PFSK-1 (cell line): ENCODE measurements around the gene WFDC1.

ENCODE experiments used
- FOXP2 ChIP-seq: optimal IDR thresholded peaks from 2 replicates; pipeline ENCODE3; 2011; ENCODE audit warnings: borderline replicate concordance, control low read depth, inconsistent platforms; ENCODE audit not compliant: insufficient read depth; ENCODE audit errors: extremely low read length, extremely low read depth
- POLR2AphosphoS5 ChIP-seq: IDR thresholded peaks from 2 replicates; pipeline ENCODE4 v1.6.1; 2012; ENCODE audit warnings: low read depth, mild to moderate bottlenecking, control low read depth, low read length, moderate library complexity
- REST ChIP-seq, 2 experiments: IDR thresholded peaks; 2 replicates each; pipeline versions ENCODE4 v1.6.1 to v1.8.0; 2011 to 2012; ENCODE audit warnings: low read depth in 2 of 2, low read length in 2 of 2, control low read depth in 1 of 2, inconsistent platforms in 1 of 2, mild to moderate bottlenecking in 1 of 2, moderate library complexity in 1 of 2; ENCODE audit not compliant: insufficient read depth in 1 of 2
- SIN3A ChIP-seq: IDR thresholded peaks from 2 replicates; pipeline ENCODE4 v1.6.1; 2012; ENCODE audit warnings: mild to moderate bottlenecking, low read length, moderate library complexity, borderline replicate concordance; ENCODE audit not compliant: insufficient read depth
- TAF1 ChIP-seq: IDR thresholded peaks from 2 replicates; pipeline ENCODE4 v1.6.1; 2012; ENCODE audit warnings: low read length, control low read depth, borderline replicate concordance; ENCODE audit not compliant: insufficient read depth

- TF ChIP-seq REST (IDR thresholded peaks at IDR 0.05; ENCODE audit: insufficient read depth in 1 of 2, low read depth in 2 of 2, low read length in 2 of 2): no peak
- TF ChIP-seq POLR2AphosphoS5: no peak
- no peak for TF ChIP-seq TAF1
- TF ChIP-seq SIN3A: no peak
- TF ChIP-seq FOXP2: no peak
Measured at GRCh38 chr16:84266451-84266850, 28.2 kb upstream of the WFDC1 start.
